NCI-H128 (cell line): ENCODE results near the gene CCDC85A.

Experiments
- DNase-seq: peaks from one replicate; lab custom pipeline; 2025; ENCODE audit not compliant: unreplicated experiment; lab: John Stamatoyannopoulos, UW

Gene CCDC85A

DNA sequence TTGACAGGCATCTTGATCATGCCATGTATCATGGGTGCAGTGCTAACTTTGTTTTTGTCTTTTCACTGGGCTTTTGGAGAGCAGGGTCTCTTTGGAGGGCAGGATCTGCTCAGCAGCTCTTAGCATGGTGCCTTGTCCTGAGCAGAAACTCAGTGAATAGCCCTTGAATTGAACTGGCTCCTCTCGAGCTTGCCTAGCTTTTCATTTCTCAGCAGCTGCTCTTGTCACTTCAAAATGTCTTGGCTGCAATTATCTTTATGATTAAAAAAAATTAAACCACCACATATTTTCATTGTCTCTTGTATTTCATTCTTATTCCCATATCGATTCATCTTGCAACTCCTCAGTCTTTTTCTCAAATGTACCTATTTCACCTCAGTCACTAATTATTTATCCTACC is 50.5 kb downstream of the CCDC85A start:
- DNase-seq = no peak

DNA sequence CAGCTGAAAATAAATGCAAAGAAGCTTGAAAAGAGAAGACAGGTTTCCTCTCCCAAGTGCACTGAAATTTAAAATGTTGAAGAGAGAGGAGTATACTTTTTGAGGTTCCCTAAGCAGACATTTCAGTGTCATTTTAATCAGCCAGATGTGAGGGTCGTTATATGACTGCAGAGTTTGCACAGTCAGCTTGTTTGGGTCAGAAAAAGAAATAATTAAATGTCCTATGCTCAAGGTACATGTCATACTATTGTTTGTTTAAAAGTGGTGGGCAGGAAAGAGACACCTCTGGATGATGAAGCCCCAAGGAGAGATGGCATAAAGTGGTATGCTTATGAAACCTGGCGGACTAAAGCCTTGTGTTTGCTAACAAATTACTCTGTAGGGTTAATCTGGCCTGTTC is 55.2 kb downstream of the CCDC85A start:
- DNase-seq = no peak

DNA sequence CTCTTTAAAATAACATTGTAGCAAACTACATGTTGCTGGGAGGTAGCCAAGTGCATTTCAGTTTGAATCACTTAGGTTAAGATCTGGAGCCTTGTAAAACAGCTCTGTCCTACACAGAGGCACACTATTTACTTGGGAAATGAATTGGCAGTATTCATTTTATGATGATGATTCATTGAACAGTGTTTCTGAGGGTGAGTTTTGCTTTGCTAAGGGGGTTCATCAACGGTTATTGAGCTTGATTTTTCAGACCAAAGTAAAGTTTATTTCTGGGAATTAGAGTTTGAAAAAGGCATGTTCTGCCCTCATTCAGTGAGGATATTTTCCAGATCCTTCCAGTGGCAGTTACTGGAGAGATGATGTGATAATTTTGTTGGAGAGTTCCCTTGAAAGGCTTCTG is 55.6 kb downstream of the CCDC85A start:
- no peak for DNase-seq

DNA sequence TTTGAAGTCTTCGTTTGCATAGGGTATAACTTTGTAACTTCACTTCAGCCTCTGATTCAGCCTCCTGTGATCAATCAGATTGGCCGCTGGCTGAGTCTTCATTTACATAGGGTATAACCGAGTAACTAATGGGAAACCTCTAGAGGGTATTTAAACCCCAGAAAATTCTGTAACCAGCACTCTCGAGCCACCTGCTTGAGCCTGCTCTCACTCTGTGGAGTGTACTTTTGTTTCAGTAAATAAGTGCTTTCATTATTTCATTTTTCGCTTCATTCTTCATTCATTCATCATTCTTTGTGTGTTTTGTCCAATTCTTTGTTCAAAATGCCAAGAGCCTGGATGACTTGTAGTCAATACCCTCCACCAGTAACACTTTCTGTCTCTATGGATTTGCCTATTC is 56.4 kb downstream of the CCDC85A start:
- no peak for DNase-seq

DNA sequence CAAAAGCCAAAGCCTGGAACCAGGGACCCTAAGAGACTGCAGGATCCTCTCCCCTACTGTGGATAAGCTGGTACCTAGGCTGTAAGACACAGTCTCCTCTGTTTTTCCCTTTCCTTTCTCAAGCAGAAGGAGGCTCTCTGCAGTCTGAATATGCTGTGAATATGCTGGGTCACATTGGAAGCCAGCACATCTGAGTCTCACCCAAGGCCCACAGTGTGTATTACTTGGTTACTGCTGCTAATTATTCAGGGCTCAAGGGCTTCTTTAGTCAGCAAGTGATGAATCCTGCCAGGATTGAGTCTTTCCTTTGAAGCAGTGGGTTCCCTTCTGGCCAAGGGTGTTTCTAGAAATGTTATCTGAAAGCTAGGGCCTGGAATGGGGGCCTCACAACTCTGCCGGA is 60.7 kb downstream of the CCDC85A start:
- DNase-seq = no peak

DNA sequence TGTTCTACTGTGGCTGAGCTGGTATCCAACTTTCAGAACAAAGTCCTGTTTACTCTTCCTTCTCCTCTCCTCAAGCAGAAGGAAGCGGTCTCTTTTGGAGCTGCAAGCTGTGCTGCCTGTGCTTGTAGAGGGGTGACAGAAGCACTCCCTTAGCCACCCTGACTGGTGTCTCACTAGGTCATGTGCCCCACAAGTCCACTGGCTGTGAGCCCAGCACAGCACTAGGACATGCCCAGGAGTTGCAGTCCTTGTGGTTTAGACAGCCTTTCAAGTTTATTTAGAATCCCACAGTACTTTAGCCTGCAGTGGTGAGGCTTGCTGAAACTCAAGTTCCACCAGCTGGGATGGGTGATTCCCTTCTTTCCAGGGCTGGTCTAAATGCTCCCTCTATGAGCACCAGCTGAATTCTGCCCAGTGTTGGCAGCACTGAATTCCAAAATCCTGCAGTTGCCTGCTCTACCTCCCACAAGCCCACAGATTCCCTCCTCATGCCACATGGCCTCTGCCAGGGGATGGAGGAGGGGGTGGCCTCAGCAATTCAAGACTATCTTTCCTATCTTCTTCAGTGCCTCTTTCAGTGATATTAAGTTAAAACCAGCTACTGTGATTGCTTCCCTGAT is 61.2 kb downstream of the CCDC85A start:
- DNase-seq = no peak

DNA sequence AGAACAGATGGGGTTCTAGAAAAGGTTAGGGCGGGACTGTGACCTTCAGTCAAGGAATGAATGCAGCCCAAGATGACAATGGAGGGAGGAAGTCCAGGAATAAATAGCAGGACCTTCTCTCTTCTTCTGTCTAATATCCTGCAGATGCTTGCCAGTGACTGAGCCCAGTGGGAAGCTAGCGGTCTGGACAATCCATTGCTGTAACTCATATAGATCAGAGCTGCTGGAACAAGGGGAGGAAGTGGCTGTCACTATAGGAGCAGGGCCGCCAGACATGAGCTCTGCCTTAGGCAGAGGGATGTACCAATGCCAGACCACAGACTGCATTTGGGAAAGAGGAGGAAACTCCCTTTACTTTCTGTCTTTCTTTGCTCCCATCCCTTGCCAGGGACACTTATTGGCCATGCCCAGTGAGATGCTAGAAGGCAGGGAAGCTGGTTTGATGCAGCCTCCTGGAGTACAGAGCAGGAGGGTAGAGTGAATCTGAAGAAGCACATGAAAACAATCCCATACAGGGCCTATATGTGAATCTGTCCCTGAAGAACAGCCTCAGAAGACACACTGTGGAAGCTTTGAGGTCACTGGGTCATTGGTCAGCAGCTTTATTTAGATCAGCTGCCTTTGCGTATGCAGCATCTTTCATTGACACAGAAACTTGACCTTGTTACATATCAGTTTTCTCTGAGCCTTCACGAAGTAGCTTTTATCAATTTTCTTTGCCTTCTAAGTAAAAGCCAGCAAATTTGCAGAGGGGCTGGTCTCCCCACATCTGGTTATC is 65.4 kb downstream of the CCDC85A start:
- DNase-seq = no peak

DNA sequence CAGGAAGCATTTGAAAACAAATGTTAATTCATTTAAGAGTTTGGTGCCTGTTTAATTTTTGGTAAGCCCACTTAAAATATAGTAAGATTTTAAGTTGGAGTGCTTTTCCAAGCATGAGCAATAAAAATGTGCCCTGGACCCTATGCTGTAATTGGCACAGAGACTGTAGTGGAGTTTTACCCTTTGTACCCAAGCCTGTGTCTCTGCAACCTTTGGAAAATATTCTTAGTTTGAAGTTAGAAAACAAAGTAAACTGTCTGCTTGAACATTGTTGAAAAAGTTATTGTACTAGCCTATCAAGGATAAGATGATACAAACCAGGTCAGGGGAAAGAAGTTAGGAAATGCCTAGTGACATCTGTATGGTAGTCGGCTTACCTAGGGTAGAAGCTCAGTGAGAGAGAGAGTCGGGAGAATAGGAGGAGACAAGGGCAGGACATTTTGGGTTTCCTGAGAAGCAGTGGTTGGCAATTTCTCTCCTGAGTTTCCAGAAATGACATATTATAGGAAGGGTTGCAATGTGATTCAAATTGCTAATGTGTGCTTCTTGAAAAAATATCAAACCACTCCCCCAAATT is 66.5 kb downstream of the CCDC85A start:
- DNase-seq = no peak

DNA sequence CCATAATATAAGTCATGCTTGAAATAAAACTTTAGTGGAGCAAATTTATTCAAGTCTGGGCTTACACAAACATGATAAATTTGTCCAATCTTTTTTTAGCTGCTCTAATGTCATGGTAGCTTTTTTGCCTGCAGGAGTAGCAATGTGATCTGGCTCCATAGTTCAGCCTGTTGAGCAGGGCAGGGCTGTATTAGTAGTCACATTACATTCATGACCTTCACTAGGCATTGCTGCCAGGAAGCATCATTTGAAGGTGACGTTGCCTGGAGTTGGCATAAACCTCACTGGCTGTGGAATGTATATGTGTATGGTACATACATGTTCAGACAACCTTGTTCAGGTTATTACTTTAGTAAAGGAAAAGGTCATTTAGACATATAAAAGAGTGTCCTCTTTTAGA is 76.6 kb downstream of the CCDC85A start:
- no peak for DNase-seq

DNA sequence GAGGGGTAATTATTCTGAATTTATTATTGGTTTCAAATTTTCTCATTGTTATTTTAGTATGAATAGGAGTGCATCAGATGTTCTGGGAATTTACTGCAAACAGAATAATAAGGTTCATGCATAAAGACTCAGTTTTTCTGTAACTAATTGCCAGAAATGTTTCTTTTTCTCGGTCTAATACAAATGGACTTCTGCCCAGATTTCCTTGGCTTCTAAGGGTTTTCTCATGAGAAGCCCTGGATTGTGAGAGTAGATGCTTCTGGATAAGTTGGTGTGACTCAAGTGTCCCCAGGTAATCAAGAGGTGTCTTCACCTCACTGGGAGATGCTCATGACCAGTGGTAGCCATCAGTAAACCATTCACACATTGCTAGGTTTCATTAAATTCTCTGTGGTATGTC is 78.5 kb downstream of the CCDC85A start:
- no peak for DNase-seq

DNA sequence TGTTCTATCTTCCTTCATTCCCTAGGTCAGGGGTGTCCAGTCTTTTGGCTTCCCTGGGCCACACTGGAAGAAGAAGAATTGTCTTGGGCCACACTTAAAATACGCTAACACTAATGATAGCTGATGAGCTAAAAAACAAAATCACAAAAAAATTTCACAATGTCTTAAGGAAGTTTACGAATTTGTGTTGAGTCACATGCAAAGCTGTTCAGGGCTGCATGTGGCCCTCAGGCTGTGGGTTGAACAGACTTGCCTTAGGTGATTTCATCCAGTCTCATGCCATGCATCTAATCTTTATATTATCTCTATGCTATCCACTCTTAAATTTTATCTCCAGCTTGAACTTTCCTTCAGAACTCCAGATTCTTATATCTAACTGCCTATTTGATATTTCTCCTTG is 80.1 kb downstream of the CCDC85A start:
- no peak for DNase-seq

DNA sequence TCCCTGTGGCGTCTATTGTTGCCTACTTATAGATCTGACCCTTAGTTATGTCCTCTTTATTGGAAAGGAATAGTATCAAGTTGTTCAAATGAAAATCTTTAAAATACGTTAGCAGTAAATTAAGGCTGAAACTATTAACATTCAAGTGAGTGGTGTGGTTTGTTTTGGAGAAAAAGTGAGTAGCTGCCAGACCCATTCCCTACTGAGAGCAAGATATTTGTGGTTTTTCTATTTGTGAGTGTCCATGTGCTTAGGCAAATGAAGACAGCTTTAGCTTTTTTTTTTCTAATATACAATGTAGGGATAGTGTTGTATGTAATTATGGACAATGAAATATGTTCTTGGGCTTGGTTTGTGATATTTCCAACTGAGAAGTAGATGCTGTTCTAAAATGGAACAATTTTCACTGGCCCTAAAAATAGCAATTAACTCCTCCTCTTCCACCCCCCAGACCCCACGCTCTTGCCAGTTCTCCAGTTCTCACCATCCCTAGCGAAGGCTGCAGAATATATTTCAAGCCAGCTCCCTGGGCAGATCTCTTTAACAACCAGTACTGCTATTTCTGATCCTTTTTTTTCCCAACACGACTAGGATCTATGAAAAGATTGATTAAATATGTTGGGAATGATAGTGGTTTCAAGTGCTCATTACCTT is 83.1 kb downstream of the CCDC85A start:
- DNase-seq = no peak

DNA sequence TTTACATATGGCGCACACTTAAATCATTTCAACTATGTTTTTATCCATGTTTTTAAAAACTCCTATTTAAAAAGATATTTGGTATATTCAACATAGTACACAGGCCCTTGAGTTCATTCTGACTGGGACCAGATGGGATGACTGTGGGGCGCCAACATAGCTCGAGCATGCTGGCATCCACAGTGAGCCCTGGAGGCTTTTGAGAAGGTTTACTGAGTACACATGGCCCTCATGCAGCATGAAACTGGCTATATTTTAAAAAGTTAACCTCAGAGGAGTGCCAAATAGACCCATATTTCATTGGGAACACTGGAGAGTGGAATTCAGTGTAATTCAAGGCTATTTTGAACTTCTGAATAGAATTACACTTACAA is 83.6 kb downstream of the CCDC85A start:
- no peak for DNase-seq

DNA sequence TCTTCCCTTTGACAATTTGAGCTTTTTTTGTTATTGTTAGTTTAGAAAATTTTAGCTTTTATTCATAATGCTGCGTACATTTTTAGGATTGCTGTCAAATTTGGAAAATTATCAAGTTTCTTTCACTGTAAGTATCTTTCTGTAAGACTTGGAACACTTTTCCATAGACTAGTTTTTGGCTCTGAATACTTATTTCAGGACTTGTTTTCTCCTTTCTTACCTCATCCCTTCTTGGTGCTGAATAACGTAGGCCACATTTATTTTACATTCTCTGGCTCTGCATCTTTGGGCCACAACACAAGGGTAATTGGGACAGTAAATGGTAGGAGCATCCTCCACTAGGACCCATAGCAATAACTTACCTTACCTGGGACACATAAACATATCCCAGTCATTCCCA is 85.1 kb downstream of the CCDC85A start:
- DNase-seq = no peak

DNA sequence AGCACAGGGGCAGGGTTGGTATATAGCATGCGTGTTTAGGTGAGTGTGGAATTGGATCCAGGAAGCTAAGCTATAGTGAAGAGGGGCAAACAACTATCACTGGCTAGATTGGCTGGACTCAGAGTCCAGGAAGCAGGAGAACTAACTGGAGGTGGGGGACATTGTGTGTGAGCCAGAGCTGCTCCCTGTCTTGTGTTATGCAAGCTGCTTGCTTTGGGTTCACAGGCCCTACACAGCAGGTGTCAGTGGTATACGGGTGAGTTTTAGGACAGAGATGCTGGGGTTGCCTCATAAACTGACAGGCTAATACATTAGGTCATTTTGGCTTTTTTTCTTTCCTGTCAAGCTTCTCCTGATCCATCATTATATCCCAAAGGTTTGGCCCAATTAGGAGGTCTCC is 87.5 kb downstream of the CCDC85A start:
- no peak for DNase-seq

DNA sequence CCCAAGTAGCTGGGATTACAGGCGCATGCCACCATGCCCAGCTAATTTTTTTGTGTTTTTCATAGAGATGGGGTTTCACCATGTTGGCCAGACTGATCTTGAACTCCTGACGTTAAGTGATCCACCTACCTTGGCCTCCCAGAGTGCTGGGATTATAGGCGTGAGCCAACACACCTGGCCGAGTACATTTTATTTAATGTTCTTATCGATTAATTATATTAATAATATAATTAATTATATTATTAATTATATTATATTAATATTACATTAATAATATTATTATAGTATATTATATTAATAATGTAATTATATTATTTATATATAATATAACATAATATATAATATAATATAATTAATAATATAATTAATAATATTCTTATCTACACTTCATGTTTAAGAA is 101.4 kb downstream of the CCDC85A start:
- no peak for DNase-seq

DNA sequence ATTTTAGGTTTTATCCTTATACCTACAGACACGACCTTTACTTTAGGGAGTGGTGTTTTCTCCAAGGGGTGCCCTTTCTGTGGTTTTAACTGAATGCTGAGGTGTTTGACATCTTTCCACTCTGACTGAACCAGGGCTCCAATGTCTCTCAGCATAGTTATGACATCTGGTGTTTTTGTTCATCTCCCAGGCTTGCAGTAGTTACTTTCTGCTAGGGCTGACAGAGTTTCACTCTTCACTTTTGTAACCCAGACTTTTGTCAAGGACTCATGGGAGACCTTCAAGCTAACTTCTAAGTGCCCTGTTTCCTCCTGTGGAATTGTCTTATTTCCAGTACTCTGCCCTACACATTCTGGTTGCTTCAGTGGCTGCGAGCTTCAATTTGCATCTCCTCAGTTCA is 103.1 kb downstream of the CCDC85A start:
- DNase-seq = no peak

DNA sequence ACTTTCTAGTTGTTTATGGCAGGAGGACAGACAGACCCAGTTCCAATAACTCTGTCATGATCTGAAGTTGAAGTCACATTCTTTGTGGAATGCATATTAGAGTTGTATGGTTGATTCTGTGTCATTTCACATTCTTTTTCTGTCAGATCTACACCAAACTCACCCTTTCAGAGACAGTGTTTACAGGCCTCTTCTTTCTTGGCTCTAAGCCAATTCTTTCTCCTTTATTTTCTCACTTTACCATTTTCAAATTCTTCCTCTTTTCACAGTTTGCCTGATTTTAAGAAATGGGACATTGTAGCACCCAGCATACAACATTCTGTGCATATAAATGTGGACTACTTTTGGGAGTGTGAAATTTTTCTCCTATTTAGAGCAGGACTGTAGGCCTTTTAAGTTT is 103.7 kb downstream of the CCDC85A start:
- DNase-seq = no peak

DNA sequence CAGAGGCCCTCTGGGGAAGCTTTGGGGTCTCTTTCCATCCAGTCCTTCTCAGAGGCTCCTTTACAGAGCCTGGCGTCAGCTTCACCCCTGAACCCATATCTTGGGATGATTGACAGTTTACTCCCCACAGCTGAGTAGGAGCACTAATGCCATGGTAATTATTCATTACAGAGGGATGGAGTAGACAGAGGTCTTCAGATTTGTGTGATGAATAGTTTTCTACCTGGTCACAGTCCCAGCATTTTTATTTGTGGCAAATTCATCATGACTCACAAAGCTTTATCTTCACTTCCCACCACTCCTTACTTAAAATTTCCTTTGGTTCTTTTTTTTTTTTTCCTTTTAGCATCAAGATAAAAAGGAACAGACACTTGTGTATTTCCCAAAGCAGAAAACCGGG is 104.2 kb downstream of the CCDC85A start:
- DNase-seq = no peak

DNA sequence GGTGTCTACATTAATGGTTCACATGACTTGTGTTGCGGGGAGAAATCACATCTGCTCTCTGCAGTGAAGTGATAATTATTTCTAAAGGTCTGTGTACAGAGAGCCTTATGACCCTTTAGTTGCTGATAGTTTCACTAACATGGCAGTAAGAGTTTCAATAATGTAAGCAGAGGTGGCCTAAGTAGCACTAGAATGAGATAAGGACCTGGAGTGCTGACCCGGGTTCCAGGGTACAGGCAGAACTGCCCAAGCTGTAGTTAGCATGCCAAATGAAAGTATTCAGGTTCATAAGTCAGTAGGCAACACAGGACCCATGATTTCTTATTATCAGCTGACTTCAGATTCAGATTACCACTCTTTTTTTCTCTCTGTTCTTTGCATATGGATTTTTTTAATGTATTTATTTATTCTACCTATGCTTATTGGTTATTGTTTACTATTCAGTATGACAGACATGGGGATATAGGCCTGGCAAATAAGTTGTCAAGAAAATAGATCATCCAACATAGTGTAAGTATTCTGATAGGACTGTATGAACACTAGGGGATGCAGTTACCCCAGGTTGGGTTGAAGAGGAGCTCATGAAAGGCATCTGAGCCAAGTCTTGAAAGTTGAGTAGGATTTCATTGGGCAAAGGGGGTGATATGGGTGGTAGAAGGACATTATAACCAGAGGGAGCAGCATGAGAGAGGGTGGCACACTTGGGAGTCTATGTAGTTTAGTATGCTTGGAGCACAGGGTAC is 105.2 kb downstream of the CCDC85A start:
- no peak for DNase-seq

DNA sequence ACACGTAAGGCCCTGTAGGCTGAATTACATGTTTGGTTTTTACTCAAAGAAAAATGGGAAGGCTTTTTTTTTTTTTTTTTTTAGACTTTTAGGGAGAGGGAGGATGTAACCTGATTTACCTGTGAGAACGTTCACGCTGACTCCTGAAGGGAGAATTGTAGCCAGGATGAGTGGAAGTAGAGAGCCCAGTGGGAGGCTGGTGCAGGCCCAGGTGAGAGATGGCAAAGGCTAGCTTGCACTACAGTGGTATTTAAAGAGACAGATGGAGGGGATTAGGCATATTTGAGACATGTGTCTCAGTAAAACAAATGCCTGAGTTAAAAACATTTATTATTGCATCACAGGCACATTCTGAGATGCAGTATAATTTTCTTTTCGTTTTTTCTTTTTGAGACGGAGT is 107.9 kb downstream of the CCDC85A start:
- DNase-seq = no peak

DNA sequence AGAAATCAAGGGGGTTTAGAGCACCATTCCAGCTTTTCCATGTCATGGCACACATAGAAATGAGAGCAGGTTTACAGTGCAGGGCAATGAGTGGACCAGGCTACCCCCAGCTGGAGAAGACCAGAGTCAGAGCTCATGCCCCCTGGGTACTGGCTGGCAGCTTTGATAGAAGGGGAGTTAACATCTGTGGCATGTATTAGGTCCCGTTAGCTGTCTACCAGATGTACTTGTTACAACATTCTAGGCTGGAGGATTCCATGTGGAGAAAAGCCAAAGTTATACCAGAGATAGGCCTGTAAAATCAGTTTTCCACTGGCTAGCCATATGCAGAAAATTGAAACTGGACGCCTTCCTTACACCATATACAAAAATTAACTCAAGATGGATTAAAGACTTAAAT is 109.2 kb downstream of the CCDC85A start:
- DNase-seq = no peak
